Measurements from ENCODE around the gene TMEM129.

Gene TMEM129

GRCh38 chr4:1756079-1756478 lies 35.0 kb upstream of the TMEM129 start:
- TF ChIP-seq MYC (IDR thresholded peaks at IDR 0.05; ENCODE audit: low read depth, low read length): no peak
- TF ChIP-seq MAX (IDR thresholded peaks at IDR 0.05; ENCODE audit: low read depth, low read length): no peak
- no peak for TF ChIP-seq CTCF (IDR thresholded peaks at IDR 0.05; ENCODE audit: low read depth, low read length)
- no peak for TF ChIP-seq POLR2A (IDR thresholded peaks at IDR 0.05; ENCODE audit: extremely low read depth, insufficient read length)
- DNase-seq (ENCODE audit: low read depth): no peak

GRCh38 chr4:1755297-1755696 lies 34.2 kb upstream of the TMEM129 start:
- TF ChIP-seq POLR2A (IDR thresholded peaks at IDR 0.05; ENCODE audit: extremely low read depth, insufficient read length): no peak
- TF ChIP-seq MYC (IDR thresholded peaks at IDR 0.05; ENCODE audit: low read depth, low read length): no peak
- no peak for TF ChIP-seq MAX (IDR thresholded peaks at IDR 0.05; ENCODE audit: low read depth, low read length)
- no peak for TF ChIP-seq CTCF (IDR thresholded peaks at IDR 0.05; ENCODE audit: low read depth, low read length)
- no peak overlapping the region for H3K4me3 ChIP-seq (ENCODE audit: low read depth, low read length)
- no peak for DNase-seq (ENCODE audit: low read depth)

More at GRCh38 chr4:1756079-1756478, 35.0 kb upstream of the TMEM129 start:
- no peak overlapping the region for H3K4me3 ChIP-seq (ENCODE audit: low read depth, low read length)

- TF ChIP-seq MYC (IDR thresholded peaks at IDR 0.05; ENCODE audit: low read depth, low read length) (peak; percentile 46; the same call in 1 of the 2 replicates), POLR2A (IDR thresholded peaks at IDR 0.05; ENCODE audit: extremely low read depth, insufficient read length) (no peak)
- DNase-seq (ENCODE audit: low read depth): peak; percentile 61
- no peak overlapping the region for H3K4me3 ChIP-seq (ENCODE audit: low read depth, low read length)
Measured at GRCh38 chr4:1754336-1754735, 33.2 kb upstream of the TMEM129 start.

GRCh38 chr4:1753697-1754311 lies 32.7 kb upstream of the TMEM129 start:
- H3K4me3 ChIP-seq (ENCODE audit: low read depth, low read length): no peak overlapping the region
- TF ChIP-seq MYC (IDR thresholded peaks at IDR 0.05; ENCODE audit: low read depth, low read length) (no peak), MAX (IDR thresholded peaks at IDR 0.05; ENCODE audit: low read depth, low read length) (0 out of 2 replicates have a peak, but pooled peaks have one; percentile 36)
- DNase-seq (ENCODE audit: low read depth): peak; percentile 47

GRCh38 chr4:1753294-1753696 lies 32.2 kb upstream of the TMEM129 start:
- no peak overlapping the region for H3K4me3 ChIP-seq (ENCODE audit: low read depth, low read length)
- TF ChIP-seq CTCF (IDR thresholded peaks at IDR 0.05; ENCODE audit: low read depth, low read length) (no peak), MAX (IDR thresholded peaks at IDR 0.05; ENCODE audit: low read depth, low read length) (no peak; the same call in 1 of the 2 replicates), MYC (IDR thresholded peaks at IDR 0.05; ENCODE audit: low read depth, low read length) (no peak), POLR2A (IDR thresholded peaks at IDR 0.05; ENCODE audit: extremely low read depth, insufficient read length) (no peak)
- no peak for DNase-seq (ENCODE audit: low read depth)

GRCh38 chr4:1752284-1753041 lies 31.3 kb upstream of the TMEM129 start:
- peak; percentile 77 for DNase-seq (ENCODE audit: low read depth)
- no peak overlapping the region for H3K4me3 ChIP-seq (ENCODE audit: low read depth, low read length)
- no peak for TF ChIP-seq MAX (IDR thresholded peaks at IDR 0.05; ENCODE audit: low read depth, low read length)
- TF ChIP-seq CTCF (IDR thresholded peaks at IDR 0.05; ENCODE audit: low read depth, low read length): peak; percentile 3

All from NB4 (cell line).